Thyroid gland (tissue), 4 donors: ENCODE results near the gene CCN5.

Experiments
- POLR2A ChIP-seq, 2 donors: fragments of 450-650 bp; IDR thresholded peaks; one replicate each; pipeline ENCODE4 v1.6.1; 2017; ENCODE audit warnings: antibody characterized with exemption in 2 of 2, mild to moderate bottlenecking in 2 of 2, moderate library complexity in 1 of 2
- TF ChIP-seq, protein P1 (sequence below), 6 experiments: fragments of 200-600 bp in 3 of 6; fragments of 450-650 bp in 3 of 6; sonication (generic) in 3 of 6; IDR thresholded peaks; one replicate each; pipeline ENCODE4 v1.5.1; 2016 to 2019; ENCODE audit warnings: antibody characterized with exemption in 6 of 6, mild to moderate bottlenecking in 2 of 6, inconsistent platforms in 1 of 6, moderate library complexity in 1 of 6

DNA sequence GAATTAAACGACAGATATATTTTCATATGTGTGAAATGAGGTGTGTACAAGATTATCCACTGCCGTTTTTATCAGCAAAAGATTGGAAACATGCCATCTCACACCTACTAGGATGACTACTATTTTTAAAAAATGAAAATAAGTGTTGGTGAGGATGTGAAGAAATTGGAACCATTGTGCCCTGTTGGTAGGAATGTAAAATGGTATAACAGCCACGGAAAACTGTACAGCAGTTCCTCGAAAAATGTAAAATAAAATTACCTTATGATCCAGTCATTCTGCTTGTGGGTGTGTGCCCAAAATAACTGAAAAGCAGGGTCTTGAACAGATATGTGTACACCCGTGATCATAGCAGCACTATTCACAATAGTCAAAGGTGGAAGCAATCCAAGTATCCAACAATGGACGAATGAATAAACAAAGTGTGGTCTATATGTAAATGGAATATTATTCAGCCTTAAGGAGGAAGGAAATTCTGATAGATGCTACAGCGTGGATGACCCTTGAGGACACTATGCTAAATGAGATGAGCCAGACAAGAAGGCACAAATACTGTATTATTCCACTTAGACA, 27.0 kb upstream of the CCN5 start:
- TF ChIP-seq, protein P1, sequence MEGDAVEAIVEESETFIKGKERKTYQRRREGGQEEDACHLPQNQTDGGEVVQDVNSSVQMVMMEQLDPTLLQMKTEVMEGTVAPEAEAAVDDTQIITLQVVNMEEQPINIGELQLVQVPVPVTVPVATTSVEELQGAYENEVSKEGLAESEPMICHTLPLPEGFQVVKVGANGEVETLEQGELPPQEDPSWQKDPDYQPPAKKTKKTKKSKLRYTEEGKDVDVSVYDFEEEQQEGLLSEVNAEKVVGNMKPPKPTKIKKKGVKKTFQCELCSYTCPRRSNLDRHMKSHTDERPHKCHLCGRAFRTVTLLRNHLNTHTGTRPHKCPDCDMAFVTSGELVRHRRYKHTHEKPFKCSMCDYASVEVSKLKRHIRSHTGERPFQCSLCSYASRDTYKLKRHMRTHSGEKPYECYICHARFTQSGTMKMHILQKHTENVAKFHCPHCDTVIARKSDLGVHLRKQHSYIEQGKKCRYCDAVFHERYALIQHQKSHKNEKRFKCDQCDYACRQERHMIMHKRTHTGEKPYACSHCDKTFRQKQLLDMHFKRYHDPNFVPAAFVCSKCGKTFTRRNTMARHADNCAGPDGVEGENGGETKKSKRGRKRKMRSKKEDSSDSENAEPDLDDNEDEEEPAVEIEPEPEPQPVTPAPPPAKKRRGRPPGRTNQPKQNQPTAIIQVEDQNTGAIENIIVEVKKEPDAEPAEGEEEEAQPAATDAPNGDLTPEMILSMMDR (IDR thresholded peaks at IDR 0.05): no peak
- no peak for TF ChIP-seq POLR2A (IDR thresholded peaks at IDR 0.05)
